Choroid plexus epithelial cell (primary cell): ENCODE results near the gene ATP13A2.
"Not testable (repeated sequence)": the region's sequence is repeated elsewhere in the genome, so short reads cannot be mapped to it uniquely, and the experiment has no call there.

Experiments used
- DNase-seq: peaks from one replicate; pipeline ENCODE4 v3.0.0-alpha.2; 2010; ENCODE audit warnings: low read depth
- H3K4me3 ChIP-seq: 2 replicates; pipeline ENCODE4 v1.5.1; 2011; ENCODE audit warnings: low read depth, mild to moderate bottlenecking, control low read depth, low read length, moderate library complexity
- CTCF ChIP-seq: conservative IDR thresholded peaks from 2 replicates; pipeline ENCODE4 v1.5.1; 2011; ENCODE audit warnings: low read depth, mild to moderate bottlenecking, control low read depth, inconsistent platforms, low read length, moderate library complexity

Gene ATP13A2

GRCh38 chr1:16946646-16947045 is 65.1 kb downstream of the ATP13A2 start:
- H3K4me3 ChIP-seq, result no peak overlapping the region
- no peak for TF ChIP-seq CTCF
- DNase-seq, result no peak

GRCh38 chr1:16946185-16946584 is 65.5 kb downstream of the ATP13A2 start:
- H3K4me3 ChIP-seq, DNase-seq: not testable (repeated sequence)

GRCh38 chr1:16945512-16945911 is 66.2 kb downstream of the ATP13A2 start:
- DNase-seq, H3K4me3 ChIP-seq: not testable (repeated sequence)

GRCh38 chr1:16944038-16944437 is 67.7 kb downstream of the ATP13A2 start:
- H3K4me3 ChIP-seq, result no peak overlapping the region
- no peak for TF ChIP-seq CTCF
- DNase-seq, result no peak

GRCh38 chr1:16939386-16940180 is 72.1 kb downstream of the ATP13A2 start:
- peak overlapping the region; percentile 53 for H3K4me3 ChIP-seq
- not testable (repeated sequence) for DNase-seq

GRCh38 chr1:16938351-16939321 is 73.1 kb downstream of the ATP13A2 start:
- peak; percentile 61 for DNase-seq
- H3K4me3 ChIP-seq, result peak overlapping the region; percentile 53
- no peak for TF ChIP-seq CTCF

- H3K4me3 ChIP-seq, DNase-seq: not testable (repeated sequence)
Measured at GRCh38 chr1:16936580-16936979, 75.1 kb downstream of the ATP13A2 start.
